RWPE2 (cell line): Measurements from ENCODE around the gene STX18.

Experiments
- ATAC-seq: fragments of 200-7000 bp; cut with Tn5 transposase; 3 replicates; pipeline ENCODE4 v1.9.1; 2021; ENCODE audit warnings: low read depth
- DNase-seq: peaks from one replicate; pipeline ENCODE4 v3.0.0-alpha.2; 2020; ENCODE audit warnings: low spot score
- H3K27ac ChIP-seq: fragments of 450-650 bp; 2 replicates; pipeline ENCODE4 v1.5.1; 2017; ENCODE audit warnings: mild to moderate bottlenecking; ENCODE audit not compliant: poor library complexity, severe bottlenecking
- H3K27me3 ChIP-seq: fragments of 250-450 bp; sonication (Bioruptor Pico); 2 replicates; pipeline ENCODE4 v1.5.1; 2021; ENCODE audit warnings: mild to moderate bottlenecking, moderate library complexity; ENCODE audit not compliant: insufficient read depth, poor library complexity, severe bottlenecking
- H3K36me3 ChIP-seq: fragments of 250-450 bp; sonication (Bioruptor Pico); 2 replicates; pipeline ENCODE4 v1.5.1; 2020; ENCODE audit warnings: low read depth, mild to moderate bottlenecking, moderate library complexity
- H3K4me1 ChIP-seq: fragments of 250-450 bp; sonication (Bioruptor Pico); 2 replicates; pipeline ENCODE4 v1.5.1; 2021; ENCODE audit warnings: mild to moderate bottlenecking, moderate library complexity; ENCODE audit not compliant: insufficient read depth, poor library complexity, severe bottlenecking
- H3K4me3 ChIP-seq: fragments of 250-450 bp; sonication (Bioruptor Pico); 2 replicates; pipeline ENCODE4 v1.5.1; 2021; ENCODE audit warnings: mild to moderate bottlenecking, moderate library complexity; ENCODE audit not compliant: severe bottlenecking
- H3K9me3 ChIP-seq: fragments of 250-450 bp; sonication (Bioruptor Pico); 2 replicates; pipeline ENCODE4 v1.5.1; 2021; ENCODE audit warnings: mild to moderate bottlenecking, moderate library complexity; ENCODE audit not compliant: severe bottlenecking
- TF ChIP-seq, protein P1 (sequence below): fragments of 450-650 bp; IDR thresholded peaks from one replicate; pipeline ENCODE4 v1.5.1; 2017; ENCODE audit warnings: mild to moderate bottlenecking, moderate library complexity; ENCODE audit not compliant: poor library complexity, severe bottlenecking

STX18 gene

DNA sequence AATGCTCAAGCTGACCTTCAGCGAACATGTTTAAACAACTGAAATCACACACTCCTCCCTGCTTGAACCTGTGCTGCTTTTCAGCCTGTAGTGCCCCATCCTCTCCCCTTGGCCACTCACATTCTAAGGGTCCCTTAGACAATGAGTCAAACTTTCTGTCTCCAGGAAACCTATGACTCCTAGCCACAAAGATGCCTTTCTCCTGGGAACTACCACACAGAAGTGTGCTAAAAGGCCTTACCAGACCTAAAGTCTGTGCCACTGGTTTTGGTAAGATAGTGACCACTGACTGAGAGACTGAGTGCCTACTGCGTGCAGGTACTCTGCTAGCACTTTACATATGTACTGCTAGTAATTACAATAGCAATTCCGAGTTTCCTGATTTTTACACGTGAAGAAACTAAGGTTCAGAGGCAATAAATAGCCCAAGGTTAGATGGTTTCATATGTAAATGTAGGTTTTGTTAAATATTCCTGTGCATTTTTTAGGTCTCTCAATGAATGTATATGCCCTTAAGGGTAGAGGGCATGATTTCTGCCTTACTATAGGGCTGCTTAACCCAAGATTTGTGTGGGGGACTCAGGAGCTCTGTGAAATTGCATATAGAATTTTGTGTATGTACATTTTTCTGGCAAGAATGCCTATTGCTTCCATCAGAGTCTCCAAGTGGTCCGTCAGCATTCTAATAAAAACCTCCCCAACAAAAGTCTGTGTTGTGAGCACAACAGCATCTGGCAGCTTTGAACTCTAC lies 83.9 kb downstream of the STX18 start:
- H3K27ac ChIP-seq, result no peak overlapping the region
- 0 out of 3 replicates have a peak, but pooled peaks have one; percentile 27 for ATAC-seq
- no peak overlapping the region for H3K4me3 ChIP-seq
- no peak for DNase-seq
- peaks cover 25% of the 10 kb centered on the region for H3K36me3 ChIP-seq
- TF ChIP-seq, protein P1, sequence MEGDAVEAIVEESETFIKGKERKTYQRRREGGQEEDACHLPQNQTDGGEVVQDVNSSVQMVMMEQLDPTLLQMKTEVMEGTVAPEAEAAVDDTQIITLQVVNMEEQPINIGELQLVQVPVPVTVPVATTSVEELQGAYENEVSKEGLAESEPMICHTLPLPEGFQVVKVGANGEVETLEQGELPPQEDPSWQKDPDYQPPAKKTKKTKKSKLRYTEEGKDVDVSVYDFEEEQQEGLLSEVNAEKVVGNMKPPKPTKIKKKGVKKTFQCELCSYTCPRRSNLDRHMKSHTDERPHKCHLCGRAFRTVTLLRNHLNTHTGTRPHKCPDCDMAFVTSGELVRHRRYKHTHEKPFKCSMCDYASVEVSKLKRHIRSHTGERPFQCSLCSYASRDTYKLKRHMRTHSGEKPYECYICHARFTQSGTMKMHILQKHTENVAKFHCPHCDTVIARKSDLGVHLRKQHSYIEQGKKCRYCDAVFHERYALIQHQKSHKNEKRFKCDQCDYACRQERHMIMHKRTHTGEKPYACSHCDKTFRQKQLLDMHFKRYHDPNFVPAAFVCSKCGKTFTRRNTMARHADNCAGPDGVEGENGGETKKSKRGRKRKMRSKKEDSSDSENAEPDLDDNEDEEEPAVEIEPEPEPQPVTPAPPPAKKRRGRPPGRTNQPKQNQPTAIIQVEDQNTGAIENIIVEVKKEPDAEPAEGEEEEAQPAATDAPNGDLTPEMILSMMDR, result no peak
- no peaks in the 10 kb centered on the region for H3K27me3 ChIP-seq
- H3K9me3 ChIP-seq, result no peaks in the 10 kb centered on the region
- H3K4me1 ChIP-seq, result no peaks in the 10 kb centered on the region

DNA sequence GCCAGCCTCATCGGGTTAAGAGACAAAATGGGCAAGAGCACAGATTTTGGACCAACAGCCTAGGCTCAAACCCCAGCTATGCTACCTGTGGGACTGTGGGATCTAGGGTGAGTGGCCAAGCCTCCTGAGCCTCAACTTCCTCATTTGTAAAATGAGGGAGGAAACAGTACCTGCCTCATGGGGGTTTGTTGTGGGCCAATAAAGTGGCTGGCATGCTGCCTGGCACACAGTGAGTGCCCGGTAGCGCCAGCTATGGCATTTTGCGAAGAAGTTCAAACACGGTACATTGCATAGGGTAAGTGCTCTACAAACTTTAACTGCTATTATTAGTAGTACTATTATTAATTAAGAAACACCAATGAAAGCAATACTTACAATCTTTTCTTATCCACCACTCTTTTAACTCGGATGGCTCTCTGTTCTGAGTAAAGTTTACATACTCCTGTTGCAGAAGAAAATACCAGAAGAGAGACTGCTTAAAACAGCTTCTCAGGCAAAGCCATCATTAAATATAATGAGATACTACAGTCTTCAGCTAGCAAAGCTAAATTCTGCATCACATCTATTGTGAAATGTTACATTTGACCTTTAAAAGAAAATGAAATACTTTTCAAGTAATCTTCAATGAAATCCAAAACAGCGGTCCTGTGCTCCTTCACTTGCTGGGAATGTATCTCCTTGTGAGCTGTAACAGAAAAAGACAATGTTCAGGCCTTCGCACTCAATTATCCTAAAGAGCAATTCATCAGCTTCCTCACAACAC lies 84.9 kb downstream of the STX18 start:
- TF ChIP-seq, protein P1, result no peak
- peaks cover 27% of the 10 kb centered on the region for H3K36me3 ChIP-seq
- ATAC-seq, result no peak
- no peaks in the 10 kb centered on the region for H3K9me3 ChIP-seq
- H3K4me3 ChIP-seq, result no peak overlapping the region
- H3K4me1 ChIP-seq, result no peaks in the 10 kb centered on the region
- H3K27ac ChIP-seq, result no peak overlapping the region
- no peaks in the 10 kb centered on the region for H3K27me3 ChIP-seq
- DNase-seq, result no peak

DNA sequence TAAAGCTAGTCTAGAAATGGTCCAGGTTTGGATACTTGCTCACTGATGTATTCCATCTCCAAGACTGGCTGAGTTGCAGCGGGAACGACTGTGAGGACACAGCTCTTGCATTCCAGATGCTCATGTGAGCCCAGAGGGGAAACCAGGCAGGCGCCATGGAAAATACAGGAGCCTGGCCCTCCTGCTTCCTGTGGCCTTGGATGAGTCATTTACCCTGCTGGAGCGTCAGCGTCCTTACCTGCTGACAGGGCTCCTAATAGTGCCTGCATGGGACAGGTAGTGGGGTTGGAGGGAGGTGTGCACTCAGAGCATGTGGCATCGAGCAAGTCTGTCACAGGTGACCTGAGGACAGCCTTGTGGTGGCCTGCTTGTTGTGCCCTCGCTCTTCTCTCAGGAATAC lies 85.5 kb downstream of the STX18 start:
- no peak for DNase-seq
- peak; percentile 52; the same call in 2 of the 3 replicates for ATAC-seq
- Histone ChIP-seq H3K27me3 (no peaks in the 10 kb centered on the region), H3K9me3 (no peaks in the 10 kb centered on the region), H3K4me1 (no peaks in the 10 kb centered on the region), H3K27ac (no peak overlapping the region), H3K4me3 (no peak overlapping the region), H3K36me3 (peaks cover 32% of the 10 kb centered on the region)
- TF ChIP-seq, protein P1, result no peak

DNA sequence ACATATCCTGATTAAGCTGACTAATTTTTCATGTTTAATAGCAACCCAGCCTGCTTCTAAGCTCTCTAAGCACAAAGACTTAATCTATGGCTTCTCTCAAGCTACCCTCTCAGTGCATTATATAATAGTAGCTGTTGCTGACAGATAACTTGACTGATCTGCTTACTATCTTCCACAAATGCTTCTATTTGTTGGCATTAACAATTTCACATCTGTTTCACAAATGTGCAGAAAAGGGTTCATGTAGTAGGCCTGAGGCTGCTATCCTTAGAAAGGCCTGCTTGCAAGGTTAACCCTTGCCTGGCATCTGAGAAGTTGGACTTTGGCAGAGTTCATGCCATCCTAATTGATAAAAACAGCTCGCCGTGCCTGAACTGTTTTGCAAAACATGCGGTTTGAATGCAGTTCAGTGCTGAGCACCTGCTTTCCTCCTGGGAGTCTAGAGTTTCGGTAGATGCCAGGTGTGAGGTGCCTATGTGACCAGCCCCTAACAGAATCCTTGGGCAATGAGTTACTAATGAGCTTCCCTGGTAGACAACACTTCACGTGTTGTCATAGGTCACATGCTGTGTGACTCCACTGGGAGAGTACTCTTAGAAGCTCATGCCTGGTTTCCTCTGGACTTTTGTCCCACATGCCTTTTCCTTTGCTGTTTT lies 86.5 kb downstream of the STX18 start:
- Histone ChIP-seq H3K36me3 (peaks cover 32% of the 10 kb centered on the region), H3K27ac (no peak overlapping the region), H3K4me1 (no peaks in the 10 kb centered on the region), H3K9me3 (no peaks in the 10 kb centered on the region), H3K27me3 (no peaks in the 10 kb centered on the region), H3K4me3 (no peak overlapping the region)
- DNase-seq, result no peak
- ATAC-seq, result no peak
- TF ChIP-seq, protein P1, result no peak
